Activated T-cell treated with anti-CD3 and anti-CD28 coated beads, Interleukin-2, amount 50 U/mL, for 72 hours (primary cell): Measurements from ENCODE around the gene TGM5. TPM values are rescaled to one million over a fixed set of nuclear protein-coding genes. Genes with fewer than 3 reads are reported as not detected.
A peak's percentile ranks its signal among the peaks of the same experiment; 100 is the strongest.
"Not testable (repeated sequence)": the region's sequence is repeated elsewhere in the genome, so short reads cannot be mapped to it uniquely, and the experiment has no call there.

Experiments used
- ATAC-seq, 2 donors: fragments of 150-1000 bp; cut with Tn5 transposase; replicated peaks in 1 of 2; 2 replicates each; pipeline ENCODE4 v1.10.0; 2021; ENCODE audit warnings: moderate library complexity in 2 of 2, mild to moderate bottlenecking in 1 of 2
- DNase-seq, 2 donors: peaks; one replicate each; pipeline ENCODE4 v3.0.0; 2021 to 2022; ENCODE audit warnings: mixed read lengths in 1 of 2
- H3K27ac Mint-ChIP-seq: one replicate; pipeline ENCODE4 v1.8.0; 2022; ENCODE audit warnings: mild to moderate bottlenecking, moderate library complexity, mixed read lengths
- H3K27me3 Mint-ChIP-seq: one replicate; pipeline ENCODE4 v1.8.0; 2022; ENCODE audit warnings: low read depth, mixed read lengths
- H3K36me3 Mint-ChIP-seq, 2 donors: one replicate each; pipeline ENCODE4 v1.8.0; 2022; ENCODE audit warnings: mixed read lengths in 2 of 2, mild to moderate bottlenecking in 1 of 2; ENCODE audit not compliant: insufficient read depth in 2 of 2
- H3K4me1 Mint-ChIP-seq: one replicate; pipeline ENCODE4 v1.8.0; 2022; ENCODE audit warnings: low read depth, mixed read lengths
- H3K4me3 Mint-ChIP-seq, 2 donors: one replicate each; pipeline ENCODE4 v1.8.0; 2022; ENCODE audit warnings: mild to moderate bottlenecking in 2 of 2, mixed read lengths in 2 of 2, moderate library complexity in 2 of 2
- H3K9me3 Mint-ChIP-seq, 2 donors: one replicate each; pipeline ENCODE4 v1.8.0; 2022; ENCODE audit warnings: mixed read lengths in 2 of 2
- total RNA-seq, 2 donors: library from RNA; stranded (reverse); gene quantifications; one replicate each; pipeline ENCODE4 v1.2.3, GENCODE V29; 2022

The TGM5 gene, protein sequence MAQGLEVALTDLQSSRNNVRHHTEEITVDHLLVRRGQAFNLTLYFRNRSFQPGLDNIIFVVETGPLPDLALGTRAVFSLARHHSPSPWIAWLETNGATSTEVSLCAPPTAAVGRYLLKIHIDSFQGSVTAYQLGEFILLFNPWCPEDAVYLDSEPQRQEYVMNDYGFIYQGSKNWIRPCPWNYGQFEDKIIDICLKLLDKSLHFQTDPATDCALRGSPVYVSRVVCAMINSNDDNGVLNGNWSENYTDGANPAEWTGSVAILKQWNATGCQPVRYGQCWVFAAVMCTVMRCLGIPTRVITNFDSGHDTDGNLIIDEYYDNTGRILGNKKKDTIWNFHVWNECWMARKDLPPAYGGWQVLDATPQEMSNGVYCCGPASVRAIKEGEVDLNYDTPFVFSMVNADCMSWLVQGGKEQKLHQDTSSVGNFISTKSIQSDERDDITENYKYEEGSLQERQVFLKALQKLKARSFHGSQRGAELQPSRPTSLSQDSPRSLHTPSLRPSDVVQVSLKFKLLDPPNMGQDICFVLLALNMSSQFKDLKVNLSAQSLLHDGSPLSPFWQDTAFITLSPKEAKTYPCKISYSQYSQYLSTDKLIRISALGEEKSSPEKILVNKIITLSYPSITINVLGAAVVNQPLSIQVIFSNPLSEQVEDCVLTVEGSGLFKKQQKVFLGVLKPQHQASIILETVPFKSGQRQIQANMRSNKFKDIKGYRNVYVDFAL
- total RNA-seq: not detected

DNA sequence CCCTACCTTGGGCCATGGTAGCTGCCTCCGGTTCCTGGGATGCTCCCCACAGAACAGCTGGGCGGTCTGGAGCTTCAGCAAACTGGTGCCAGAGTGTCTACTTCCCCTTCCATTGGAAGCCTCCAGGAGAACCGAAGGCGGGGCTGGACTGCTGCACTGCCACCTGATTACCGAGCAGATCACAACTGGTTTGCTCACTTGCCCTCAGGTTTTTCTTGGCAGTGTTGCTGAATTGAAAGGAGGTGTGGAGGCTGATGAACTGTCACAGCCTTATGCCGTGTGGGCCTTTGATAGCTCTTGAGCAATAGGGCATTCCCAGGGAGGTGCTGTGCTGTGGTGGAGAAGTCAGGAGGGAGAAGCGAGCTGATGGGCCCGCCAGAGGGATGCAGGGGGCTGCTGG, at the start of gene TGM5:
TGM5 (minus strand) TSS at position 95 of the 400 bp plus-strand sequence; CDS start at position 16, 79 bp downstream.
- Mint-ChIP-seq H3K4me3 (no peak within 1 kb of the TSS), H3K4me1 (no peaks in the 10 kb centered on the region), H3K36me3 (no peaks in the 10 kb centered on the region), H3K9me3 (peaks cover 0 to under 1% of the 10 kb centered on the region in 2 donors), H3K27ac (no peak within 1 kb of the TSS), H3K27me3 (peaks cover 28% of the 10 kb centered on the region)
- ATAC-seq (no peak), DNase-seq (no peak)

DNA sequence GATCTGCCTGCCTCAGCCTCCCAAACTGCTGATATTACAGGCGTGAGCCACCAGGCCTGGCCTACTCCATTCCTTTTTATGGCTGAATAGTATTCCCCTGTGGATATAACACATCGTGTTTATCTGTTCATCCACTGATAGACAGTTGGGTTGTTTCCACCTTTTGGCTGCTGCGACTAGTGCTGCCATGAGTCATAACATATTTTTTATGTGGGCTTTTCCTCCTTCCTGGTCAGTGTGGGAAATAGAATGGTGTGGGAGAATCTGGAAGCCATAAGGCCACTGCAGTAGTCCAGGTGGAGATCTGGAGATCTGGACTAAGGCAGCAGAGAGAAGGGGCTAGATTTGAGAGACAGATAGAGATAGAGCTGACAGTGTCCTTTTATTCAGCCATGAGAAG, 47.4 kb upstream of the TGM5 start:
- Mint-ChIP-seq H3K27me3 (peaks cover 30% of the 10 kb centered on the region), H3K4me1 (no peaks in the 10 kb centered on the region), H3K9me3 (no peaks in the 10 kb centered on the region), H3K36me3 (no peaks in the 10 kb centered on the region), H3K27ac (no peak overlapping the region), H3K4me3 (no peak overlapping the region)
- ATAC-seq (no peak), DNase-seq (no peak)

DNA sequence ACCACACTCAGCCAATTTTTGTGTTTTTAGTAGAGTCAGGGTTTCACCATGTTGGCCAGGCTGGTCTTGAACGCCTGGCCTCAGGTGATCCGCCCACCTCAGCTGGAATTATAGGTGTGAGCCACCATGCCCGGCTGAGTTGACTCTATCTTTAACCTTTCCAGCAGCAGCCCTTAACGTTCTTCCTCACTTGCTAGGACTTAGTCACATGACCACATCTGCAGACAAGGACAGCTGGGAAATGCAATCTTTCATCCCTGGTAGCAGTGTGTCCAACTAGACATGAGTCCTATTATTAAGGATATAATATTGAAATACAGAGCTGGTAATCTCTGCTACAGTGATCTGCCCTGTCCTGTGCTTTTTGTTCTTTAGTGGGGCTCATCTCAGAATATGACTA, 45.6 kb upstream of the TGM5 start:
- peaks cover 40% of the 10 kb centered on the region for H3K27me3 Mint-ChIP-seq
- no peak overlapping the region for H3K4me3 Mint-ChIP-seq
- DNase-seq (no peak), ATAC-seq (no peak)
- no peaks in the 10 kb centered on the region for H3K36me3 Mint-ChIP-seq
- H3K4me1 Mint-ChIP-seq: no peaks in the 10 kb centered on the region
- no peak overlapping the region for H3K27ac Mint-ChIP-seq
- no peaks in the 10 kb centered on the region for H3K9me3 Mint-ChIP-seq

DNA sequence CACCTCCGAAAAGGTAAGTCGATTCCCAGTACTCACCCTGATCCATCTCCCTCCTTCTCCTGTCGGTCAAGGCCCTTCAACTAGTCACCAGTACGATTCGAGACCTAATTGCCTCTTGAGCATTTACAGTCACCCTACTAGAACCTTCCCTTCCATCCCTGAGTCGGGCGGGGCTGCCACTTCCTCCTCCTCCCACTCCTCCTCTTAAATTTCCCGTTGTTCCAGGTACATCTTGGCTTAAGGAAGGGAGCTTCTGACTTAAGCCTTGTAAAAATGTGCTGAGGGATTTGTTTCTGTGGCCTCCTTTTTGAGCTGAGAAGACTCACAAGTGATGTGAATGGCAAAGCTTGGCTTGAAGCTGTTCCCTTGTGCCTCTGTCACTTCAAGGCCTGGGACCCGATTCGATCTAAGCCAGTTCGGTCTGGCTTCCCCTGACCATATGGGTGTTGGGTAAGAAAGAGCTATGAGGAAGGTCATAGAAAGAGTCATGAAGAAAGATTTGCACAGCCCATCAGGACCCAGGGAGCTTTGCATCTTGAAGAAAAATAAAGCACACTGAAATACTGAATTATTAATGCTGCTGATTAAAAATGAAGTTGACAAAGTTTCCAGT, 35.6 kb upstream of the TGM5 start, which contains the start of gene TGM7:
TGM7 (minus strand) TSS at position 51 of the 613 bp plus-strand sequence.
- ATAC-seq (no peak), DNase-seq (no peak)
- Mint-ChIP-seq H3K9me3 (no peaks in the 10 kb centered on the region), H3K27me3 (peaks cover 30% of the 10 kb centered on the region), H3K4me3 (no peak within 1 kb of the TSS), H3K36me3 (no peaks in the 10 kb centered on the region), H3K27ac (no peak within 1 kb of the TSS), H3K4me1 (no peaks in the 10 kb centered on the region)

DNA sequence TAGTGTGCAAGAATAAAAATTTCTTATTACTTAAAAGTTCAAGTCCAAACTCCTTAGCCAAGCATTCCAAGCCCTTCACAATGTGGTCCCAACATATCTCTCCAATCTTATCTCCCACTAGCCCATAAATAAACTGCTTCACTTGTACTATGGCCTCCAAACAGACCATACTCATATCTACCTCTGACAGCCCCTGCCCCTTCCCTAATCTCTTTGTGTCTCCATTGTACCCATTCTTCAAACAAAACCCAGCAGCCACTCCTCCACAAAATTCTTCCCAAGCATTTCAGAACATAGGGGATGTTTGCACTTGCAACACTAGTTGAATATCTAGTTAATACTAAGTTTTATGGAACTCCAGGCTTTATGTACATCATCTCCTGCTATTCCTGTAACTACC, 33.2 kb upstream of the TGM5 start:
- H3K9me3 Mint-ChIP-seq: no peaks in the 10 kb centered on the region

DNA sequence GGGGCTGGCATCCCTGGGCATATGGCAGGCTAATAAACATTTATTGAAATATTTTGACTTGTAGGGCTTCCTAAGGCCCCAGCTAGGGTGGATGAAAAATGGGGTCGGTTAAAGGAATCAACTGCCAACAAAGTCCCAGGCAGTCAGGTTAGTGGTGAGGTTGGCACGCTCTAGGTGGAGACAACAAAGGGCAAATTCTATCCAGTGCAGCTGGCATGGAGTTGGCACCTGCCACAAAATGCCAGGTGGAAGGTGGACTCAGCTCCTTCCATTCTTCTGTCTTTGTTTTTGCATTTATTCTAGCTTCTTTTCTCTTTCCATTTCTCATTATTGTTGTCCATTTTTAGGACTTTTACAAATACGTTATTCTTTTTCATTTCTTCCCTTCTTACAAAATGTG, 32.7 kb upstream of the TGM5 start:
- H3K27me3 Mint-ChIP-seq: peaks cover 35% of the 10 kb centered on the region
- H3K4me1 Mint-ChIP-seq: no peaks in the 10 kb centered on the region
- H3K9me3 Mint-ChIP-seq: no peaks in the 10 kb centered on the region
- DNase-seq (no peak), ATAC-seq (no peak)
- no peak overlapping the region for H3K4me3 Mint-ChIP-seq
- H3K36me3 Mint-ChIP-seq: no peaks in the 10 kb centered on the region
- no peak overlapping the region for H3K27ac Mint-ChIP-seq

More for the DNA sequence above, 33.2 kb upstream of the TGM5 start:
- DNase-seq (no peak), ATAC-seq (no peak)
- Mint-ChIP-seq H3K27ac (no peak overlapping the region), H3K4me1 (no peaks in the 10 kb centered on the region), H3K27me3 (peaks cover 30% of the 10 kb centered on the region), H3K4me3 (no peak overlapping the region), H3K36me3 (no peaks in the 10 kb centered on the region)

DNA sequence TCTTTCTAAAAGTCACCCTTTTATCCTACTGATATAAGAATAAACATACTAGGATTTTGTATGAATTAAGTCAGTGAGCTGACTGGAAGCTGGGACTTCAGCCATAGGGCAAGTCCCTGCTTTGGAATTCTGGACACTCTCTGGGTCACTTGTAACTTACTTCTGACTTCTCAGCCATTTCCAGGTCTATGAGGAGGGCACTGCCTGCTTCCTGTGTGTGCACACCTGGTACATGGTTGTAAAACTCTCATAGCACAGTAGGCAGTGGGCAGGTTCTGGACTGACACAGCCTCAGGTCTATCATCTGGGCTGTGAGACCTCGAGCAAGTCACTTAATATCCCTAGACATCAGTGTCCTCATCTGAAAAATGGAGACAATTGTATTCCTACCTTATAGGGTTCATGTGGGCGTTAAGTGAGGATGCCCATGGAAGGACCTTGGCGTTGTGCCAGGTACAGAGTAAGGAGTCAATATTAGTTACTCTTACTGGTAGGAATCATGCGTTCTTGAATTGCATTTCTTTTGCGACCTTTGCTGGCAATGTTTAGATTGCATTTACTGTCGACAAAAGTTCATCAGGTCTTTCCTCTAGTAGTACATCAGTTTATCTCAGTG, 27.5 kb upstream of the TGM5 start:
- no peak for DNase-seq

DNA sequence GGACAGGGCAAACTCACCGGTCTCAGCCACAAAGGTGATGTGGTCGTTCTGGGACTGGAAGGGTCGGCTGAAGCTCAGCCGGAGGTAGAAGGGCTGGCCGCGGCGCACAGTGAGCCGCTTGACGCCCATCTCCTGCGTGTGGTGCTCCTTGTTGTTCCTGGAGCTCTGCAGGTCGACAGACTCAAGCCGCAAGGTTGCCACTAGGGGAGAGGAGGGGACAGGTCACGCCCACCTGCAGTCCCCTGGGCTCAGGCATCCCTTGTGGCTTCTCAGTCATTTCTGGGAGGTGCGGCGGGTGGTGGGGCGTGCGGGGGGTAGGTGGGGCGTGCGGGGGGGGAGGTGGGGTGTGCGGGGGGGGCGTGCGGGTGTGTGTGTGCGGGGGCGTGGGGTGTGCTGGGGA, 26.7 kb upstream of the TGM5 start:
- Mint-ChIP-seq H3K4me3 (no peak overlapping the region), H3K27ac (no peak overlapping the region), H3K4me1 (no peaks in the 10 kb centered on the region), H3K9me3 (no peaks in the 10 kb centered on the region), H3K27me3 (peaks cover 59% of the 10 kb centered on the region), H3K36me3 (peaks cover 0 to 2% of the 10 kb centered on the region in 2 donors)
- ATAC-seq (no peak), DNase-seq (peak in 1 of 2 donors; percentile 18)

More for the DNA sequence above, 27.5 kb upstream of the TGM5 start:
- H3K4me1 Mint-ChIP-seq: no peaks in the 10 kb centered on the region
- peaks cover 0 to 2% of the 10 kb centered on the region in 2 donors for H3K36me3 Mint-ChIP-seq
- H3K27me3 Mint-ChIP-seq: peaks cover 59% of the 10 kb centered on the region
- H3K9me3 Mint-ChIP-seq: no peaks in the 10 kb centered on the region
- no peak overlapping the region for H3K4me3 Mint-ChIP-seq
- H3K27ac Mint-ChIP-seq: no peak overlapping the region
- no peak for ATAC-seq

DNA sequence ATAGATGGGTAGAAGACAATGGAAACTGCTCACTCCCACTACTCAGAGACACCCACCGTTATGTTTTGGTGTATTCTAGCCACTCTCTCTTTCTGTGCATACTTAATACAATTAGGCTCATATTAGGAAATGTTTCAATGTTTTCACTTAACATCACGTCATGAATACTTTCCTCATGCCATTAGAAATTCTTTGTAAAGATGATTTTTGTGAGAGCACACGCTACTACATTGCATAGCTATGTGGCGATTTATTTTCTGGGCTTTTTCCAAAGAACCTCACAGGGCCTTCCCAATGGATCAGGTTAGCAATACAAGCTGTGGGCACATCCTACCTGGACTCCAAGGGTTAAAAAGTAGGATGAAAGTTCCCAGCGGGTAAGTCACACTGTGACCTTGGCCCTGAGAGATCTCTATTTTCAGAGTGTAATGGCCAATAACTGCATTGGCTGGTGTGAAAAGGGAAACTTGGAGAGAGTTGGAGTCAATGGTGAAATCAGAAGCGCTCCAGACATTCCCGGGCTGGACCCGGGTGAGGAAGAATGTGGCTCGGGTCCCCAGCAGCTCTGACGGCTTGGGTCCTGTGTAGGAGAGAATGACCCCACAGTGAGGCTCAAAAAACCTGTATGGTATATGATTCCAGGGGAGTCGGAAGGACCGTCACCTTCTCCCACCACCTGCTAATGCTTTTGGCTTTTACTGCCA, 25.8 kb upstream of the TGM5 start:
- no peak for ATAC-seq
- Mint-ChIP-seq H3K27ac (no peak overlapping the region), H3K4me1 (no peaks in the 10 kb centered on the region), H3K36me3 (peaks cover 0 to 2% of the 10 kb centered on the region in 2 donors), H3K9me3 (no peaks in the 10 kb centered on the region), H3K27me3 (peaks cover 53% of the 10 kb centered on the region), H3K4me3 (no peak overlapping the region)
- DNase-seq: no peak

DNA sequence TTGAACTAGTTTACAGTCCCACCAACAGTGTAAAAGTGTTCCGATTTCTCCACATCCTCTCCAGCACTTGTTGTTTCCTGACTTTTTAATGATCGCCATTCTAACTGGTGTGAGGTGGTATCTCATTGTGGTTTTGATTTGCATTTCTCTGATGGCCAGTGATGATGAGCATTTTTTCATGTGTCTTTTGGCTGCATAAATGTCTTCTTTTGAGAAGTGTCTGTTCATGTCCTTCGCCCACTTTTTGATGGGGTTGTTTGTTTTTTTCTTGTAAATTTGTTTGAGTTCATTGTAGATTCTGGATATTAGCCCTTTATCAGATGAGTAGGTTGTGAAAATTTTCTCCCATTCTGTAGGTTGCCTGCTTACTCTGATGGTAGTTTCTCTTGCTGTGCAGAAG, 22.9 kb upstream of the TGM5 start:
- peaks cover 33% of the 10 kb centered on the region for H3K27me3 Mint-ChIP-seq
- DNase-seq, H3K9me3 Mint-ChIP-seq, ATAC-seq, H3K27ac Mint-ChIP-seq, H3K4me1 Mint-ChIP-seq, H3K36me3 Mint-ChIP-seq, H3K4me3 Mint-ChIP-seq: not testable (repeated sequence)

DNA sequence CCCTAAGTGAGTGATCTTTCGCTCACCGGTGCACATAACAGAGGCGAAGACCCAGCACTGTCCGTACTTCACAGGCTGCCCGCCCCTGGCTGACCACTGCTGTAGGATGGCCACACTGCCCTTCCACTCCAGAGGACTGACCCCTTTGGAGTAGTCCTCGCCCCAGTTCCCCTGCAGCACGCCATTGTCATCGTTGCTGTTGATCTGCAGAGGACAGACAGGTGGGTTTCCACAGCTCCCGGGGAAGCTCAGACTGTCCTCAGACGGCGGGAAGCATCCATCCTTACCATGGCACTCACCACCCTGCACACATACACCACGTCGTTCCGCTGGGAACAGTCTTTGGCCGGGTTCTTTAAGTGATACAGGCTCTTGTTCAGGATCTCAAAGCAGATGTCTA, 20.5 kb upstream of the TGM5 start:
- ATAC-seq (no peak), DNase-seq (no peak)
- H3K4me1 Mint-ChIP-seq: peaks cover 7% of the 10 kb centered on the region
- H3K36me3 Mint-ChIP-seq: peaks cover 0 to 2% of the 10 kb centered on the region in 2 donors
- H3K4me3 Mint-ChIP-seq: no peak overlapping the region
- no peaks in the 10 kb centered on the region for H3K9me3 Mint-ChIP-seq
- H3K27me3 Mint-ChIP-seq: peaks cover 13% of the 10 kb centered on the region
- H3K27ac Mint-ChIP-seq: no peak overlapping the region

DNA sequence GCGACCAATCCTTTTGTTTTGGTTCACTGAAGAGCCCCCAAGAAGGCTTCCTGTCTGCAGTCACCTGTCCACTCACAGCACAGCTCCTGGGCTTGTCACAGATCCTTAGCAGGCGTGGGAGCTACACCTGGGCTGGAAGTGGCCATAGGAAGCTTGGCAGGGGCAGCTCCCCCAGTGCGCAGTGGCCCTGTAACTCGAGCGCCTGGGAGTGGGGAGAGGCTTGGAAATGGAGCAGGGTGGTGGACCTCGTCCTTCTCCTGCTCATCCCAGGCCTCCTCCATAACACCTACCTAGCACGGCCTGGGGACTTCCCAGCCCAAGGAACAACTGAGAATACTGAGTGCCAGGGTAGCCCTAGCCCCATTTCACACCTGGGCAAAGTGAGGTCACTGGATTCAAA, 19.3 kb upstream of the TGM5 start:
- Mint-ChIP-seq H3K4me3 (no peak overlapping the region), H3K36me3 (peaks cover 0 to 2% of the 10 kb centered on the region in 2 donors), H3K4me1 (peaks cover 7% of the 10 kb centered on the region), H3K27ac (no peak overlapping the region), H3K27me3 (peaks cover 7% of the 10 kb centered on the region), H3K9me3 (no peaks in the 10 kb centered on the region)
- ATAC-seq (no peak), DNase-seq (no peak)
